HG03039 (cell line): ENCODE data around the gene ATF4.

ENCODE experiments used
- ATAC-seq: cut with Tn5 transposase; IDR thresholded peaks from one replicate; pipeline ENCODE4 v1.9.1; 2021; ENCODE audit warnings: mild to moderate bottlenecking, moderate library complexity; ENCODE audit not compliant: unreplicated experiment

The ATF4 gene

GRCh38 chr22:39556970-39557841, 36.8 kb downstream of the ATF4 start:
- ATAC-seq: no peak

- no peak for ATAC-seq
Observed at GRCh38 chr22:39558254-39558727, 37.9 kb downstream of the ATF4 start.

- ATAC-seq: no peak
Observed at GRCh38 chr22:39558950-39559349, 38.6 kb downstream of the ATF4 start.

- no peak for ATAC-seq
Observed at GRCh38 chr22:39559456-39560105, 39.2 kb downstream of the ATF4 start.

- no peak for ATAC-seq
Observed at GRCh38 chr22:39560127-39560526, 39.8 kb downstream of the ATF4 start.

GRCh38 chr22:39562839-39563489, 42.6 kb downstream of the ATF4 start:
- ATAC-seq: no peak

- ATAC-seq: no peak
Observed at GRCh38 chr22:39563571-39564428, 43.4 kb downstream of the ATF4 start.

GRCh38 chr22:39565414-39565944, 45.1 kb downstream of the ATF4 start:
- ATAC-seq: no peak

GRCh38 chr22:39567135-39567946, 47.0 kb downstream of the ATF4 start:
- ATAC-seq: no peak

GRCh38 chr22:39568278-39568981, 48.1 kb downstream of the ATF4 start:
- no peak for ATAC-seq

GRCh38 chr22:39569066-39569465, 48.7 kb downstream of the ATF4 start:
- no peak for ATAC-seq

- ATAC-seq: no peak
Observed at GRCh38 chr22:39570226-39570625, 49.9 kb downstream of the ATF4 start.

GRCh38 chr22:39570665-39571064, 50.3 kb downstream of the ATF4 start, which contains the start of gene CACNA1I:
TSS of gene CACNA1I (plus strand) at chr22:39570753. CDS start at chr22:39570753, 0 bp downstream.
- no peak for ATAC-seq

GRCh38 chr22:39571538-39571937, 51.2 kb downstream of the ATF4 start:
- ATAC-seq: no peak
